GM21515 (cell line): ENCODE measurements around the gene SMTNL1.

ENCODE experiments used
- ATAC-seq: cut with Tn5 transposase; IDR thresholded peaks from one replicate; pipeline ENCODE4 v1.9.1; 2021; ENCODE audit not compliant: unreplicated experiment

SMTNL1 gene

GRCh38 chr11:57543593-57543992, 6.2 kb downstream of the SMTNL1 start:
- ATAC-seq: no peak

GRCh38 chr11:57544566-57544965, 7.2 kb downstream of the SMTNL1 start:
- ATAC-seq: no peak

- no peak for ATAC-seq
Observed at GRCh38 chr11:57545883-57546282, 8.5 kb downstream of the SMTNL1 start.

GRCh38 chr11:57546451-57546850, 9.1 kb downstream of the SMTNL1 start:
- no peak for ATAC-seq

GRCh38 chr11:57546869-57547475, 9.6 kb downstream of the SMTNL1 start:
- no peak for ATAC-seq

- peak; percentile 92 for ATAC-seq
Observed at GRCh38 chr11:57547854-57548377, 10.5 kb downstream of the SMTNL1 start.

- ATAC-seq: no peak
Observed at GRCh38 chr11:57549983-57550382, 12.6 kb downstream of the SMTNL1 start.

- ATAC-seq: no peak
Observed at GRCh38 chr11:57551941-57552340, 14.5 kb downstream of the SMTNL1 start.

- ATAC-seq: no peak
Observed at GRCh38 chr11:57552479-57552878, 15.1 kb downstream of the SMTNL1 start.

- ATAC-seq: no peak
Observed at GRCh38 chr11:57555393-57555792, 18.0 kb downstream of the SMTNL1 start.

- no peak for ATAC-seq
Observed at GRCh38 chr11:57556041-57556440, 18.6 kb downstream of the SMTNL1 start.

GRCh38 chr11:57560146-57560545, 22.8 kb downstream of the SMTNL1 start:
- no peak for ATAC-seq

- no peak for ATAC-seq
Observed at GRCh38 chr11:57562596-57562995, 25.2 kb downstream of the SMTNL1 start.

GRCh38 chr11:57566005-57566904, 28.9 kb downstream of the SMTNL1 start:
- peak; percentile 65 for ATAC-seq

GRCh38 chr11:57566905-57567514, 29.6 kb downstream of the SMTNL1 start:
- ATAC-seq: peak; percentile 19

- ATAC-seq: peak; percentile 54
Observed at GRCh38 chr11:57567515-57568329, 30.3 kb downstream of the SMTNL1 start, which contains the start of gene UBE2L6. Gene UBE2L6, minus strand, starts transcription at chr11:57567672. Its CDS starts 61 bp downstream, at chr11:57567611.

- ATAC-seq: peak; percentile 67
Observed at GRCh38 chr11:57568330-57568766, 31.0 kb downstream of the SMTNL1 start.

- no peak for ATAC-seq
Observed at GRCh38 chr11:57571606-57572005, 34.2 kb downstream of the SMTNL1 start.

GRCh38 chr11:57574061-57574460, 36.7 kb downstream of the SMTNL1 start:
- ATAC-seq: no peak

GRCh38 chr11:57584341-57584740, 46.9 kb downstream of the SMTNL1 start:
- no peak for ATAC-seq

- no peak for ATAC-seq
Observed at GRCh38 chr11:57585301-57585700, 47.9 kb downstream of the SMTNL1 start.
